ENCODE measurements around the gene TSPAN33. TPM values are rescaled to one million over a fixed set of nuclear protein-coding genes. Genes with fewer than 3 reads are reported as not detected.
"Not testable (repeated sequence)": the region's sequence is repeated elsewhere in the genome, so short reads cannot be mapped to it uniquely, and the experiment has no call there.

TSPAN33 gene
- total RNA-seq, 2 experiments from 2014 or later: 14.6 to 44.8 TPM

DNA sequence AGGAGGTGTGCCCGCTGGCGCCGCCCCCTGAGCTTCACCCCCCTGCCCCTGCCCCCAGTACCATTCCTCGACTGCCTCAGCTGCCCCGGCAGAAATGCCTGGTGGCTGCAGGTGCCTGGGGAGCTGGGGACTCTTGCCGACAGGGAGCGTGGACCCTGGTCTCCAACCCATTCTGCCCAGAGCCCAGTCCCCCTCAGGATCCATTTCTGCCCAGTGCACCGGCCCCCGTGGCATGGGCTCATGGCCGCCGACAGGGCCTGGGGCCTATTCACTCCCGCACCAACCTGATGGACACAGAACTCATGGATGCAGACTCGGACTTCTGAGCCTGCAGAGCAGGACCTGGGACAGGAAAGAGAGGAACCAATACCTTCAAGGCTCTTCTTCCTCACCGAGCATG, 67.6 kb downstream of the TSPAN33 start:
- intact Hi-C loops (cut with micrococcal nuclease; ENCODE audit: unreplicated experiment): loop anchor here (5.0 kb wide), 2 partner anchors 310 to 370 kb away; no protein-coding TSS in a partner anchor
- H3K9me2 ChIP-seq (ENCODE audit: insufficient read depth, low read length): no peaks in the 10 kb centered on the region
- no peak overlapping the region for H3K4me2 ChIP-seq (ENCODE audit: low read length)
- BruUV-seq (replicated peaks): no TSS peak
- H2AFZ ChIP-seq (ENCODE audit: low read length): peak overlapping the region; percentile 56; the same call in 1 of the 2 replicates
- no peak for DNase-seq (ENCODE audit: low spot score)
- no peak for TF ChIP-seq EZH2phosphoT487 (IDR thresholded peaks at IDR 0.05; ENCODE audit: borderline replicate concordance, low read depth, low read length)
- TF ChIP-seq, protein P1, sequence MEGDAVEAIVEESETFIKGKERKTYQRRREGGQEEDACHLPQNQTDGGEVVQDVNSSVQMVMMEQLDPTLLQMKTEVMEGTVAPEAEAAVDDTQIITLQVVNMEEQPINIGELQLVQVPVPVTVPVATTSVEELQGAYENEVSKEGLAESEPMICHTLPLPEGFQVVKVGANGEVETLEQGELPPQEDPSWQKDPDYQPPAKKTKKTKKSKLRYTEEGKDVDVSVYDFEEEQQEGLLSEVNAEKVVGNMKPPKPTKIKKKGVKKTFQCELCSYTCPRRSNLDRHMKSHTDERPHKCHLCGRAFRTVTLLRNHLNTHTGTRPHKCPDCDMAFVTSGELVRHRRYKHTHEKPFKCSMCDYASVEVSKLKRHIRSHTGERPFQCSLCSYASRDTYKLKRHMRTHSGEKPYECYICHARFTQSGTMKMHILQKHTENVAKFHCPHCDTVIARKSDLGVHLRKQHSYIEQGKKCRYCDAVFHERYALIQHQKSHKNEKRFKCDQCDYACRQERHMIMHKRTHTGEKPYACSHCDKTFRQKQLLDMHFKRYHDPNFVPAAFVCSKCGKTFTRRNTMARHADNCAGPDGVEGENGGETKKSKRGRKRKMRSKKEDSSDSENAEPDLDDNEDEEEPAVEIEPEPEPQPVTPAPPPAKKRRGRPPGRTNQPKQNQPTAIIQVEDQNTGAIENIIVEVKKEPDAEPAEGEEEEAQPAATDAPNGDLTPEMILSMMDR (conservative IDR thresholded peaks at IDR 0.05; ENCODE audit: low read length): no peak
- peaks cover 5% of the 10 kb centered on the region for H3K4me1 ChIP-seq (ENCODE audit: insufficient read depth, low read length, poor library complexity, severe bottlenecking)
- no peaks in the 10 kb centered on the region for H3K9me3 ChIP-seq (ENCODE audit: low read length)
- no peaks in the 10 kb centered on the region for H4K20me1 ChIP-seq (ENCODE audit: insufficient read depth, low read length)
- no peak overlapping the region for H3K27ac ChIP-seq (ENCODE audit: low read depth, low read length, poor library complexity, severe bottlenecking)
- no peak overlapping the region for H3K4me3 ChIP-seq (ENCODE audit: low read depth, low read length, poor library complexity, severe bottlenecking)
- ChIA-PET CTCF (ENCODE audit: unreplicated experiment) (interaction anchor here (1.2 kb wide), 1 partner anchor 8 kb away, joined by 4 read pairs; no protein-coding TSS in a partner anchor), POLR2A (interaction anchor here (0.5 to 0.6 kb wide), 2 partner anchors 72 to 1025 kb away, joined by 3 read pairs; no protein-coding TSS in a partner anchor)
- H3K79me2 ChIP-seq (ENCODE audit: insufficient read depth, low read depth, low read length): no peaks in the 10 kb centered on the region
- H3K36me3 ChIP-seq (ENCODE audit: insufficient read depth, low read length): no peaks in the 10 kb centered on the region

DNA sequence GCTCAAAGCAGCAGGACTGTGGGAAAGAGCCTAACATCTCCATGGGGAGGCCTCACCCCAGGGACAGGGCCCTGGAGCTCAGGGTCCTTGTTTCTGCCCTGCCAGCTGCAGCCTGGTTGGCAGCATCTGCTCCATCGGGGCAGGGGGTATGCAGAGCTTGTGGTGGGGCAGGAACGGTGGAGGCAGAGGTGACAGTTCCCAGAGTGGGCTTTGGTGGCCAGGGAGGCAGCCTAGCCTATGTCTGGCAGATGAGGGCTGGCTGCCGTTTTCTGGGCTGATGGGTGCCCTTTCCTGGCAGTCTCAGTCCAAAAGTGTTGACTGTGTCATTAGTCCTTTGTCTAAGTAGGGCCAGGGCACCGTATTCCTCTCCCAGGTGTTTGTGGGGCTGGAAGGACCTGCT, 68.1 kb downstream of the TSPAN33 start:
- no peaks in the 10 kb centered on the region for H3K9me3 ChIP-seq (ENCODE audit: low read length)
- no peaks in the 10 kb centered on the region for H4K20me1 ChIP-seq (ENCODE audit: insufficient read depth, low read length)
- no peaks in the 10 kb centered on the region for H3K9me2 ChIP-seq (ENCODE audit: insufficient read depth, low read length)
- DNase-seq (ENCODE audit: low spot score): no peak
- intact Hi-C loops (cut with micrococcal nuclease; ENCODE audit: unreplicated experiment): loop anchor here (5.0 kb wide), 2 partner anchors 310 to 370 kb away; no protein-coding TSS in a partner anchor
- POLR2A ChIA-PET: interaction anchor here (0.7 to 0.8 kb wide), 2 partner anchors 9 to 10 kb away, joined by 4 read pairs; no protein-coding TSS in a partner anchor
- no TSS peak for BruUV-seq (replicated peaks)
- no peaks in the 10 kb centered on the region for H3K36me3 ChIP-seq (ENCODE audit: insufficient read depth, low read length)
- no peak overlapping the region for H3K4me2 ChIP-seq (ENCODE audit: low read length)
- no peak overlapping the region for H3K27ac ChIP-seq (ENCODE audit: low read depth, low read length, poor library complexity, severe bottlenecking)
- CTCF ChIA-PET (ENCODE audit: unreplicated experiment): interaction anchor here (0.6 to 1.2 kb wide), 2 partner anchors 9 to 114 kb away, joined by 4 to 5 read pairs; no protein-coding TSS in a partner anchor
- TF ChIP-seq EZH2phosphoT487 (IDR thresholded peaks at IDR 0.05; ENCODE audit: borderline replicate concordance, low read depth, low read length): no peak
- TF ChIP-seq, protein P1 (conservative IDR thresholded peaks at IDR 0.05; ENCODE audit: low read length): no peak
- peaks cover 5% of the 10 kb centered on the region for H3K4me1 ChIP-seq (ENCODE audit: insufficient read depth, low read length, poor library complexity, severe bottlenecking)
- no peaks in the 10 kb centered on the region for H3K79me2 ChIP-seq (ENCODE audit: insufficient read depth, low read depth, low read length)
- no peak overlapping the region for H2AFZ ChIP-seq (ENCODE audit: low read length)
- H3K4me3 ChIP-seq (ENCODE audit: low read depth, low read length, poor library complexity, severe bottlenecking): no peak overlapping the region

DNA sequence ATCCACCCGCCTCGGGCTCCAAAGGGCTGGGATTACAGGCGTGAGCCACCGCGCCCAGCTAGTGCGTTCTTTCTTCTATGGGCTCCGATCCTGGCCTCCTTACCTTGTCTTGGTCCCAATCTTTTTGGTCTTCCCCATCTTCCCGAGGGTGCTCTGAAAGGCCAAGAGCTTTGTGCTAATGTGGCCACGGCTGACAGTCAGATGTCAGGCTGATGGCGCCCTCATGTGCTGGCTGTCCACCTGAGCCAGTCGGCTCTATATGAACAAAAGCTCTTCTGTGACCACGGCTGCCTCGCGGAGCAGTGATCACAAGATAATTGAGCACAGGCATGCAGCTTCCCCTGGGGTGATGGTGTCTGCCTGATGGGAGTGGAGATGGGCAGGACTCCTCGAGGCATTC, 69.3 kb downstream of the TSPAN33 start:
- Histone ChIP-seq H4K20me1 (ENCODE audit: insufficient read depth, low read length) (no peaks in the 10 kb centered on the region), H3K79me2 (ENCODE audit: insufficient read depth, low read depth, low read length) (no peaks in the 10 kb centered on the region), H3K9me2 (ENCODE audit: insufficient read depth, low read length) (no peaks in the 10 kb centered on the region), H3K36me3 (ENCODE audit: insufficient read depth, low read length) (no peaks in the 10 kb centered on the region), H3K27ac (ENCODE audit: low read depth, low read length, poor library complexity, severe bottlenecking) (no peak overlapping the region), H3K4me1 (ENCODE audit: insufficient read depth, low read length, poor library complexity, severe bottlenecking) (peaks cover 5% of the 10 kb centered on the region), H3K4me2 (ENCODE audit: low read length) (no peak overlapping the region), H3K4me3 (ENCODE audit: low read depth, low read length, poor library complexity, severe bottlenecking) (no peak overlapping the region), H2AFZ (ENCODE audit: low read length) (no peak overlapping the region), H3K9me3 (ENCODE audit: low read length) (no peaks in the 10 kb centered on the region)
- TF ChIP-seq, protein P1 (conservative IDR thresholded peaks at IDR 0.05; ENCODE audit: low read length): peak; percentile 62
- no peak for TF ChIP-seq EZH2phosphoT487 (IDR thresholded peaks at IDR 0.05; ENCODE audit: borderline replicate concordance, low read depth, low read length)
- CTCF ChIA-PET (ENCODE audit: unreplicated experiment): interaction anchor here (0.6 to 1.1 kb wide), 2 partner anchors 31 to 50 kb away, joined by 3 to 4 read pairs; no protein-coding TSS in a partner anchor
- POLR2A ChIA-PET: interaction anchor here (0.6 to 0.9 kb wide), 7 partner anchors 8 to 1073 kb away, joined by 3 to 7 read pairs (median 3); no protein-coding TSS in a partner anchor
- intact Hi-C loops (cut with micrococcal nuclease; ENCODE audit: unreplicated experiment): loop anchor here (5.0 kb wide), 2 partner anchors 312 to 372 kb away; no protein-coding TSS in a partner anchor
- DNase-seq (ENCODE audit: low spot score): peak; percentile 53
- BruUV-seq (replicated peaks): no TSS peak

DNA sequence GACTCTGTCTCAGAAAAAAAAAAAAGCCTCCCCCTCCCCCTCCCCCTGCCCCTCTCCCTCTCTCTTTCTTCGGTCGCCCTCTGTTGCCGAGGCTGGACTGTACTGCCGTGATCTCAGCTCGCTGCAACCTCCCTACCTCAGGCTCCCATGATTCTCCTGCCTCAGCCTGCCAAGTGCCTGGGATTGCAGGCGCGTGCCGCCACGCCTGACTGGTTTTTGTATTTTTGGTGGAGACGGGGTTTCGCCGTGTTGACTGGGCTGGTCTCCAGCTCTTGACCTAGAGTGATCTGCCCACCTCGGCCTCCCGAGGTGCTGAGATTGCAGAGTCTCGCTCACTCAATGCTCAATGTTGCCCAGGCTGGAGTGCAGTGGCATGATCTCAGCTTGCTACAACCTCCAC, 71.2 kb downstream of the TSPAN33 start:
- H3K79me2 ChIP-seq (ENCODE audit: insufficient read depth, low read depth, low read length); H2AFZ ChIP-seq (ENCODE audit: low read length); H3K9me2 ChIP-seq (ENCODE audit: insufficient read depth, low read length); H3K4me3 ChIP-seq (ENCODE audit: low read depth, low read length, poor library complexity, severe bottlenecking); H3K9me3 ChIP-seq (ENCODE audit: low read length); POLR2A ChIA-PET; BruUV-seq (replicated peaks); CTCF ChIA-PET (ENCODE audit: unreplicated experiment); H3K36me3 ChIP-seq (ENCODE audit: insufficient read depth, low read length); H4K20me1 ChIP-seq (ENCODE audit: insufficient read depth, low read length); H3K4me1 ChIP-seq (ENCODE audit: insufficient read depth, low read length, poor library complexity, severe bottlenecking); H3K4me2 ChIP-seq (ENCODE audit: low read length); H3K27ac ChIP-seq (ENCODE audit: low read depth, low read length, poor library complexity, severe bottlenecking); DNase-seq (ENCODE audit: low spot score): not testable (repeated sequence)
- intact Hi-C loops (cut with micrococcal nuclease; ENCODE audit: unreplicated experiment): loop anchor here (5.0 kb wide), 1 partner anchor 152 kb away; no protein-coding TSS in a partner anchor

Data from OCI-LY7 (cell line).